NCI-H1105 treated with DMSO at 0.1 percent for 48 hours (cell line): ENCODE data around the gene RBPJL.
"Not testable (repeated sequence)": the region's sequence is repeated elsewhere in the genome, so short reads cannot be mapped to it uniquely, and the experiment has no call there.

Experiments used
- DNase-seq: peaks from one replicate; lab custom pipeline; 2025; lab: John Stamatoyannopoulos, UW

Gene RBPJL

GRCh38 chr20:45342855-45343531, 36.4 kb downstream of the RBPJL start:
- DNase-seq: no peak

- peak; percentile 8 for DNase-seq
Observed at GRCh38 chr20:45343532-45344167, 37.0 kb downstream of the RBPJL start.

DNA sequence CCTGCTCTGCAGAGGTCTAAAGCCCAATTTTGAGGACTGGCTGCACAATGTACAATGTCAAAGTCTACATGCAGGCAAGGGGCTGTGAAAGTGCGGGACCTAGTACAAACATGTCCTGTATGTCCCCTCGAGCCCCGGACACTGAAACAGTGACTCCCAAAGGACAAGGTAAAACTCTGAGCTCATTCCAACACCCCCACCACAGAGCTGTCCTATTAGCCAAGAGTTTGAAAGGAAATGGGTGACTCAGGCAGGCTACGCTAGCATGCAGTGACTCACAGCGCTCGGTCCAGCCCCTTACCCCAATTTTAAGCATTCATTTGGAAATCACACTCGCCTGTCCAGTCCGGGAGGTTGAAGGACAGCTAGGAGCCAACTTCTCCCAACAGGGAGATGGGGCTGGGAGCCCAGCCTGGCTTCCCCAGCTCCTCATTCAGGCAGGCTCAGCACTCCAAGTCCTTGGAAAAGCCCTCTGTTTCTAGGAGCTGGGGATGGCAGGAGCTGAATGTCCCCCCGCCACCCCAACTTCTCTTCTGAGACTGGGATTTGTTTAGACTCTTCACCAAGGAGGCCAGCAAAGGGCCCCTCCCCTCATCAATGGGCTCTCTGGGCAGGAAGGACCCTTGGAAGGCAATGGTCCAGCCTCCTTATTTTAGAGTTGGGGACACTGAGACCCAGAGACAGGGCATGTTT, 37.7 kb downstream of the RBPJL start:
- DNase-seq: no peak

DNA sequence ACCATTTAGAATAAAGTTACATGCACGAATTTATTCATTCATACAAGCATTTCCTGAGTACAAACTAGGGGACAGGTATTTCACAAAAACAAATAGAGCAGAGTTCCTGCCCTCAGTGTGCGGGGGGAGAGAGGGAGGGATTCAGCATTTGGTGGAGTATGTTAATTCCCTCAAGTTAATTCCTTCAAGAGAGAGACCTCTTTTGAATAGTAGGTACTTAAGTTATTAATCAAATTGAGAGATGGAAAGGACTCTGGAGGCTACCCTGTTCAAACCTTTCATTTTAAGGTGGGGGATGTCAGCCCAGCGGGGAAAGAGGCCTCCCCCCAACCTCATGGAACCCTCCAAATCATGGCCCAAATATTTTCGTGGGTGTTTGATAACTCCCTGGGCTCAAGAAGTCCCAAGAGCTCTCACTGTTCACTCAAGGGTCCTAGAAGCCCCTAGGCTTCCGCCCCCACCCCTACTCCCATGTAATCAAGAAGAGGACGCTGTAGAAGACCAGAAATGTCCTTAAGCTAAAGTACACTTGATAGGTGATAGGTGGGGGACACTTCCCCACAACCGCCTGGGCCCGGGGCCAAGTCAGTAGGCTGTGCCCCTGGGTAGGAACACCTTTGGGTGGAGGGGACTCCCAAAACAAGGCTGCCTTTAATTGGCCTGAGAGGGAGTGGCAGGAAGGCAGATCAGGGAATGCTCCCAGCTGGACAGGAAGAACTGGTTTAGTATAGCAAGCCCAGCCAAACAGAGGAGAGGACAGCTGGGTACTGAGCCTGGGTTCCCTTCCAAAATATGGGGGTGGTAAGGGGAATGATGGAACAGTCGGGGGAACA, 38.7 kb downstream of the RBPJL start:
- DNase-seq: no peak

GRCh38 chr20:45346291-45346718, 39.7 kb downstream of the RBPJL start:
- DNase-seq: no peak

DNA sequence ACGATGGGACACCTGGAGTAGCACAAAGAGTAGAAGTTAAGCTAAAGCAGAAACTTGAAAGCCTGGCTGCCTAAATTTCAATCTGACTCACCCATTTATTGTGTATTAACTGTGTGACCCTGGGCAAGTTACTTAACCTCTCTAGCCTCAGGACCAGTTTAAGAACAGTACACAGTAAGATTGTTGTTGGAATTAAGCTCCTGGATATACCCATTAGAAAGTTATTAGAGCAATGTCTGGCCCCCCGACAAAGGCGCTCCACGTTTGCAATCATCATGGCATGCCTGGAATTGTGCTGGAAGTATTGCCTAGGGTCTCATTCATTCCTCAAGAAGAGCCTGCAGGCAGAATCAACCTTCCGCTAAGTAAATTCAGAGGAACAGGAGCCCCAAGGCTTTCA, 40.2 kb downstream of the RBPJL start:
- DNase-seq: no peak

DNA sequence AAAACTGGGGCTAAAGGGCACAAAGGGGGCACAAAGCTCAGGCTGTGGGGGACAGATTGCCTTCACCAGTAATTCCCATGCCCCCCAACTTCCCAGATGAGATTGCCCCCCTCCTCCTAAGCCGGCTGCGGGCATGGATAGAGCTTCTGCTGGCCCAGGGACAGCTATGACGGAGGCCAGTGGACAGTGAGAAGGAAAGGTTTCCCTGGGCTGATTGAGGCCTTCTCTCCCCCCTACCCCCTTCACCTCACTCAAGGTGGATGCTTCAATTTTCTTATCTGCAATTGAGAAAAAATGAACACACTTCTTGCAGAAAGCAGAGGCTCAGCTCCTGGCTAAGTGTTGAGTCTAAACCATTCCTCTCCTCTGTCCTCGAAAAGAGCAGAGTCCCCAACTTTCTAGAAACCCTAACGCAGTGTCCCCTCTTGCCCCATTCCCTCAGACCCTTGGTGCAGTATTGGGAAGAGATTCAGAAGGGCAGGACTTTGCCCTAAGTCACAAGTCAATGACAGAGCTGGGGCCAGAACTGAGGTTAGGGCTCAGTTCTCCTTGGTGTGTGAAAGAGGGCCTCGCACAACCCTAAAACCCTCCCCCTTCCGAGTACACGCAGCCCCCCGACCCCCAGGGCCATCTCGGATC, 40.8 kb downstream of the RBPJL start:
- DNase-seq: no peak

GRCh38 chr20:45347936-45348778, 41.5 kb downstream of the RBPJL start, which contains the start of gene SDC4:
Gene SDC4, minus strand, starts transcription at chr20:45348424. Its CDS starts 40 bp downstream, at chr20:45348384.
- DNase-seq: peak; percentile 34

- DNase-seq: no peak
Observed at GRCh38 chr20:45350217-45350616, 43.6 kb downstream of the RBPJL start.

DNA sequence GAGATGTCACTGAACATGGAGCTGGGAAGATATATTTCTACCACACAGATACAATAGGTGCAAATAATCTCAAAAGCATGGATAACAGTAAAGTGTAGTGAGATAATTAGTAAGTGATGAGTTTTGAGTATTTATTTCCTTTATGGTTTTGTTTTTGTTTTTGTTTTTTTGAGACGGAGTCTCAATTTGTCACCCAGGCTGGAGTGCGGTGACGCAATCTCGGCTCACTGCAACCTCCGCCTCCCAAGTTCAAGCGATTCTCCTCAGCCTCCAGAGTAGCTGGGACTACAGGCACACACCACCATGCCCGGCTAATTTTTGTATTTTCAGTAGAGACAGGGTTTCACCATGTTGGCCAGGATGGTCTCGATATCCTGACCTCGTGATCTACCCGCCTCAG, 44.2 kb downstream of the RBPJL start:
- not testable (repeated sequence) for DNase-seq

GRCh38 chr20:45352729-45353128, 46.1 kb downstream of the RBPJL start:
- DNase-seq: no peak

GRCh38 chr20:45353746-45354145, 47.1 kb downstream of the RBPJL start:
- no peak for DNase-seq

DNA sequence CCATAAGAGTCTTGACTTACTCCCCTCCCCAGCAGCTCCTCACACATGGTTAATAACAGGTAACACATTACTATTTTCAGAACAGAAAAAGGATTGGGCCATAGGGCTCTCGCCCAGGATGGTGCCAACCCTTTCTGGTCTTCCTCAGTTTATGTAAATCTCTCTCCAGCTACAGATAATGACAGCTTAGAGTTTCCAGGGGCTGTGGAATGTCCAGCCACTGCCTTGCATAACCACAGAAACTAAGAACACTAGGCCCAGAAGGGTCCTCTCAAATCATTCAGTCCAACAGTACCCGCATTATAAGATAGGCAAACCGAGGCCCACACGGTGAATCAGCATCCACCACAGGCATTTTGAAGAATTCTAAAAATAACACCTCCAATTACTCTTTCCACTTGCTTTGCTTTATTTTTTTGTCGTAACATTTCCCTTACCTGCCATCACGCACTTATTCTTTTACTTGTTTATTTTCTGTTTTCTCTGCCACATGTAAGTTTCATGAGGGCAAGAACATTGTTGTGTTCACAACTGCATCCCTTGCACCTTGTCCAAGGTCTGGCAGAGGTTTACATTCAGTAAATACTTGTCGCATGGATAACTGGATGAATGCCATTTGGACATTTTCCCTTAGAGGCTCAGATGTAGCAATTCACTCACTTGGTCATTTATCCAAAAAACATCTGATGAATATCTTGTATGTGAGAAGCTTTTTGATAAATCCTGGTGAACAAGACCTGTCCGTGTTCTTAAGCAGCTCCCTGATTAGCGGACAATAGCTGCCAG, 48.0 kb downstream of the RBPJL start:
- no peak for DNase-seq

DNA sequence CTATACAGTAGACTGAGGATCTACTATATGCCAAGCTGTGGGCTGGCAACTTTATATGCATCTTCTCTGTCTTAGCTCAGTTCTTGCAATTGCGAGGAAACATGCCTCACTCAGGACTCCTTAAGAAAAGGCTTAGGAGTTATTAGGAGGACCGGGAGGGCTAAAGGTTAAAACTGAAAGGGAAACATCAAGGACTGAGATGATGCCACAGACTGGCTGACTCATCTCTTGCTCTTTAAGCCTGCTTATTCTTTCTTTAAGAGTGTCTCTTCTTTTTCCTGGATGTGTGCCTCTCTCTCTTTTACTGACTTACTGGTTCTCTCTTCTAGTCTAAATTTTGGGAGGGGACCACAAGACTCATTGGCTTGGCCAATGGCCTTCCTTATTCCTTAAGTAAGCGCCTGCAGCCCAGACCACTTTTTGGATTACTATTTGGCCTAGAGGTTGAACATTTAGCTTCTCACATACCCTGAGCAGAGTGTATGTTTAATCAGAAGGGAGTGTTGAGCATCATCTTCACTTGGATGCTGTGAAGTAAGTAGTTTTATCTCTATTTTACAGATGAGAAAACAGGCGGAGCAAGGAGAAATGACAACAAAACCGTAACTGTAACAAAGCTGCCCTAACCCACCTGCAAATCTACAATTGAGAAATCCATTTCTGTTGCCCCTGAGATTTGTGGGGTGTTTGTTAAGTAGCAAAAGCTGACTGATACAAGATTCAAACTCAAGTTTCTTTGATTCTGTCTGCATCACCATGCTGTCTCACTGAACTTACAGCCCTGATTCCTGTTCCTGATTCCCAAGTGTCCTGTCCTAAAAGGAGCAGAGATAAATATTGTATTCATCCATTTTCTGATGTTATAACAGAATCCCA, 48.8 kb downstream of the RBPJL start:
- DNase-seq: no peak

- DNase-seq: no peak
Observed at GRCh38 chr20:45358282-45359068, 51.8 kb downstream of the RBPJL start.

- no peak for DNase-seq
Observed at GRCh38 chr20:45359069-45359405, 52.4 kb downstream of the RBPJL start.

DNA sequence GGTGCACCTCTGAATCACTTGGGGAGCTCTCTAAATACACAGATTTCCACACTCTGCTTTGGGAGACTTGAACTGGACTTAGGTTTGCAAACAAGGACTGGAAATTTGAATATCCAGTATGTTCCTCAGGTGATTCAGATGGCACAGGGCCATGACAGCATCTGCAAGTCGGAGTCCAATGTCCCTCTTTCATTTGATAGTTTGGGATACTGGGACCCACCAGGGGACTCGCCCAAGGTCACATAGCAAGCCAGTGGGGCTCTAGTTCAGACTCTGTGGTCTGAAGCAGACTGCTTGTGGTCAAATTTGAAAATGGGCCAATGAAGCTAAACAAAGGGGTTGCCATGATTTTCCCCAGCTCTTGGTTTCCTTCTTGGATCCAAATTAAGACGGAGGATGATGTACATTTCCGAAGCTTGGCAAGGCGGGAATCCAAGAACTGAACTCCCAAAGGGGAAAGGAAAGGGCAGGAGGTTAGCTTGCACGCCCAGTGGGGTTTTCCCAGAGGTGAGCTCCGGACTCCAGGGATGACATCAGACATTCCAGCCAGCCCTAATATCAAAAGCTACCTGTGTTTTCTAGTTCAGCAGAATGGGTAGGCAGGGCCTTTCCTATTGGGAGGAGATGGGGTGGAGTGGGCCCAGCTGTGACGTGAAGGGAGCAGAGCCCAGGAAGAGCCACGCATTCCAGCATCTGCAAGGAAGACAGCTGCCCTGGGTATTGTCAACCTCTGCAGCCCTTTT, 52.9 kb downstream of the RBPJL start:
- DNase-seq: no peak

DNA sequence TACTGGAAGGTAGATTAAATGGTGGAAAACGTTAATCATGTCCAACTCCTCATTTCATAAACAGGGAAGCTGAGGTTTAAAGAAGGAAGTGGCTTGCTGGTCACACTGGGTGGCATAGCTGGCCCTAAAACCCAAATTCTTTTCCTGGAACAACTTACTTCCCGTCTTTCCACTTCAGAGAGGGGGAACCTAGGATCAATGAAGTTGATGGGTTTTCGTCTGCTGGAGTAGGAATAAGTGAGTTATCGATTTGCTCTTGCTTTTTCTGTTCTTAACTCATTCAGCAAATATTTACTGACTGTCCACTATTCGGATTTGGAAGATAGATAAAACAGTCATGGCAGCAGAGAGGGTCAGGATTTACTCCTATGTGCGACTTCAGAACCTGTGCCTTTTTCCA, 55.2 kb downstream of the RBPJL start:
- no peak for DNase-seq
